Activated CD4-positive, CD25-positive, alpha-beta regulatory T cell treated with anti-CD3 and anti-CD28 coated beads, Interleukin-2, amount 50 U/mL, for 24 hours (primary cell): ENCODE data around the gene PROKR2.
A peak's percentile ranks its signal among the peaks of the same experiment; 100 is the strongest.

ENCODE experiments used
- ATAC-seq, 2 donors: fragments of 150-1000 bp; cut with Tn5 transposase; one replicate each; pipeline ENCODE4 v1.10.0; 2021; ENCODE audit warnings: mild to moderate bottlenecking in 1 of 2, moderate library complexity in 1 of 2

The PROKR2 gene

DNA sequence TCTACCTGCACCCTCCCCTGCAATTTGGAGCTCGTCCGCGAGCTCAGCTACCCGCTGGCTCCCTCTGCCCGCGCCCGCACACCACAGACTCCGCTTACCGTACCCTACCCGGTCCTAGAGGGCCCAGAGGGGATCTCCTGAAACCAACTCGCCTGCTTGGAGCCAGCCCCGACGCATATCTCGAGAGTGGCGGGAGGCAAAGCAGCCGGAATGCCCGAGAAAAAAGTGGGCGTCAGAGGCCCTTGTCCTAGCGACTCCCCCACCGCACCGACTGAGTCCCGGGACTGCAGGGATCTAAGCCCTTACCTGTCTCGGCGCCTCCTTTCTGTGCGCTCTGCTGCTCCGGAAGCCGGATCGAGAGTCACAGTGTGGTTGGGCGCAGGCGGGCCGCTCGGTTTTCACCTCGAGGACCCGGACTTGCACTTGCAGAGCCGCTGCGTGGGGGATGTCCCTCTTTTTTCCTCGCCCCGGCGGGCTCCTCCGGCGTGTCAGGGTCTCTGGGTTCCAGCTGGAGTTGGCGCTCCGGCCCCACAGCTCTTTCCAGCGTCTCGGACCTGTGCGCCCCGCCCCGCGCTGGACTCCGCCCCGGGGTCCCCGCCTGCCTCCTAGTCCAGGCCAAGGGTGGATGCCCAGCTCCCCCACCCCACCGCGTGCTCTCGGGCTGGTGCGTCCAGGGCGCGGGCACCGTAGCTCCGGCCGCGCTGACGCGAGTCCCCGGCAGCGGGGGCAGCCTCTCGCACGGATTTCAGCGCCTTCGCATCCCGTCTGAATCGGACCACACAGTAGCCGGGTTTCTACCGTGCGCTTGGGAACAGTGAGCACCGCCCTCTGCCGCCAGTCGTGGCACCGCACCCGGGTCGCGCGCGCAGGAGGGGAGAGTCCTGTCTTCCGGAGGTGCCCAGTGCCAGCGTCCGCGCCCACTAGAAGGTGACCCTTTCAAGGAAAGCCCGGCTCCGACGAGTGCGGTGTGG, at the start of gene PROKR2:
TSS of gene PROKR2 (minus strand) at position 767 of the 971 bp plus-strand sequence. CDS start 2,585 bp downstream, outside the sequence.
- no peak for ATAC-seq

DNA sequence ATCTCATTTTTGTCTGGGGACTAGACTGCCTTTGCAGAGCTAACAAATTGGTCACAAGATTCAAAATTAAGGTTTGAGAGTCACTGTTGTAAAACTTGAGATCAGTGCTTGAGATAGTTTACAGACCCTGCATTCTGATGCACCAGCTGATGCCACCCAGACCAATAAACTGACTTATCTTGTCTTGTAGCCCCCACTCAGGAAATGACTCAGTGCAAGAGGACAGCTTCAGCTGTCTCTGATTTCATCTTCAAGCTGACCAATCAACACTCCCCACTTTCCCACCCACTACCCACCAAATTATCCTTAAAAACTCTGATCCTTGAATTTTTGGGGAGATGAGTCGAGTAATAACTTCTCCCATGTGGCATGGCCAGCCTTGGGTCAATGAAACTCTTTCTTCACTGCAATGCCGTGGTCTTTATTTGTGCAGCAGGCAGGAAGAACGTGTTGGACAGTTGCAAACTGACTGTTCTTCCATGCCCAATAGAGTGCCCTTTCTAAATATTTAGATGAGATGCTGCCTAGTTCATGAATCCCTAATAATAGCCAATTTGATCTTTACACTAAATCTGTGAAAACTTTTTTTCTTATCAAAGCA, 48.3 kb upstream of the PROKR2 start:
- ATAC-seq, result no peak

DNA sequence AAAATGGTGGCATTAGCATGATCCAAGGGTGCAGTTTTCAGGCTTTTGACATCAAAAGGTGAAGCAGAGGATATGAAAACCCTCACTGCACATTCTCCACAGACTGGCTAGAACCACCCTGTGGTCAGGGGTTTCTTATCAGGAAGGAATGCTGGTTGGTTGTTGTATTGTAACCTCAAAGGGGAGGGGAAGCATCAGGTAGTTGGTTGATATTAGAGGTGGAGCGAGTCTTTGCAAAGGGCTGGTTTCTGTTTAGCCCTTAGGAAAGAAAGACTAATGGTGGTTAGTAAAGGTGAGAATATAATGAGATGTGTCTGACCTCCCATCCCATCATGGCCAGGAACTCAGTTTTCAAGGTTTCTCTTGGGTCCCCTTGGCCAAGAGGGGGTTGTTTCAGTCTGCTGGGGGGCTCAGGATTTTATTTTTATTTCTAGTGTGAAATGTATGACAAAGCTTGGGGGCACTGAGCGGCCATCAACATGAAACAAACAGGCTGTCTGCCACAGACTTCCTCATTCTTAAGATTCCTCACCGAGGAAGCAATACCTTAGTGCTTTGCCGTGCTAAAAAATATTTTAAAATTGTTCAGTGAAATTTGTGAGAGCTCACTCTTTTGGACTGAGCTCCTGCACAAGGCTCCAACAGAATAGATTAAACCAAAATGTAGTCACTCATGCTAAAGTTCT, 47.5 kb upstream of the PROKR2 start:
- ATAC-seq, result no peak

DNA sequence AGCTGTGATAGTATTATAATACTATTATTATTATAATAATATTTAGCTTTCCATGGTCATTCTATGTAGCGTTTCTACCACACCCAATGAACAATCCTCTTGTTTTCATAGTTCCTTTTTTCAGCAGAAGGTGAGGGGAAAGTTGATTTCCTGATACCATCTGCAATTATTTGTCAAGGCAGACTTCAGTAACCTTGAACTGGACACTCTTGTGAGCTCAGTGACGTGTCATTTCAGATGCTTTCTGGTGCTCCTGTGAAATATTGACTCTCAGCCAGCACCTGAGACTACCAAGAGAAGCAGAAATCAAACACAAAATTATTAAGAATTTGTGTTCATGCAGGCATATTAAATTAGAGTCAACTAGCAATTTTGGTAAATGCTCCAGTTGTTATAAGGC, 46.0 kb upstream of the PROKR2 start:
- ATAC-seq, result no peak

DNA sequence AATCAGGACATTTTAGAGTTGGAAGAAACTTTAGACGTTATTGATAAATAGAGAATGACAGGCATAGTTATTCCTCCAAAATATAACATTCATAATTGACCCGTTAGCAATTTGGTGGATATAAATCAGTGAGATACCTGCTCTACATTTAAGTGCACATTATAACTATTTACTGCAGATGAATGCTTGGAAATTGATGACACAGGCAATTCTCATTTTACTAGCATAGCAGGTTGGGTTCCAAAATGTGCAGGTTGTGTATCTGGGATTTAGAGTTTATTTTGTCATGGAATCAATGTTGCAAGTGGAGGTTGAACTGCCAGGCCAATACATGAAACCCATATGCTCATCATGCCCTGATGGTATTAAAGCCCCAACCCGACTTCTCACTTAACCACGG, 44.4 kb upstream of the PROKR2 start:
- ATAC-seq, result no peak

DNA sequence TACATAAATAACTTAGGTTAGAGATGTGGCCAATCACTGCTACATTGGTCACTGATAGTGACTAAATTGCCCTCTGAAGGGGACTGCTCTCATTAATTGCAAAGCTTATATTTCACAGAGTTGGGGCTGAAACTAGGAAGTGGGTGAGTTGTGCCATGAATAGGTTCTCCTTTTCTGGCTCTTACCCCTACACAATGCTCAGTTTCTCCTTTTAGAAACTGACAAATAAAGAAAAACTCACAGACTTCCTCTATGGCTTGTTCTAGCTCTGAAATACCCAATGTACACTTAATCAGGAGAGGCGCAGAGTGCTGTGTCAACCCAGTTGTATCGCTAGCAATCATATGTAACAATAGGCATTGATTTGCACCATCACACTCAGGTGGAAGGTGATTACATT, 41.2 kb upstream of the PROKR2 start:
- ATAC-seq, result no peak

DNA sequence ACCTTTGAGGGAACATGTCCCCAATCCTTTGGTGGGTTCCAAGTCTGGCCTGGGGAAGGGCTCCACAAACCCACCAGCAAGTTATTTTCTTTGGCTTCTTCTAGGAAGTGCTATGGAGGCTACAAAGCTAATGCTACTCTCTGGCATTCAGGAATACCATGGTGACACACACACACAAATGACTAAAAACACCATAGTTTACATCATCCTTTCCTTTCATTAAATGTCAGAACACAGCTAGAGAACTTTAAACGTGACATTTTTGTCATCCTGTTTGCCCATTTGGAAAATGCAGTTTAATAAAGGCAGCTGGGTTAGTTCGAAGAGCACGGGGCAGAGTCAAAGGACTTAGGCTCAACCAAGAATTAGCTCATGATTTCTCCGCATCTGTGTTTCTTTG, 40.2 kb upstream of the PROKR2 start:
- no peak for ATAC-seq

DNA sequence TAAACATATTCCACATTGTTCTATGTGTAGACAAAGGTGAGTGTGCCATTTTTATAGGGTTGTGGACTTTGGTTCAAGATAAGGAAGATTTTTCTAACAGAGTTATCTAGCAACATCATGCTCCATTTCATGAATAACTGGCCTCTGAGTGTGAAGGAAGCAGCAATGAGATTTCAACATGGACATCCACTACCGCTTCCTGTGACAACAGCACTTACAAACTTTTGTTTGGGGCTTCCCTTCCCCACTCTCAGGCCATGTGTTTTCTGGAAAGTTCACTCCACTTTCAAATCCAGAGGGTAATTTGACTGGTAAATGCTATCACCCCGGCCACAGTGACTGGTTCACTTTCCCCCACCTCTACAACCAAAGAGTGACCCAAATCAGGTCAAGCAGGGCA, 38.1 kb upstream of the PROKR2 start:
- no peak for ATAC-seq

DNA sequence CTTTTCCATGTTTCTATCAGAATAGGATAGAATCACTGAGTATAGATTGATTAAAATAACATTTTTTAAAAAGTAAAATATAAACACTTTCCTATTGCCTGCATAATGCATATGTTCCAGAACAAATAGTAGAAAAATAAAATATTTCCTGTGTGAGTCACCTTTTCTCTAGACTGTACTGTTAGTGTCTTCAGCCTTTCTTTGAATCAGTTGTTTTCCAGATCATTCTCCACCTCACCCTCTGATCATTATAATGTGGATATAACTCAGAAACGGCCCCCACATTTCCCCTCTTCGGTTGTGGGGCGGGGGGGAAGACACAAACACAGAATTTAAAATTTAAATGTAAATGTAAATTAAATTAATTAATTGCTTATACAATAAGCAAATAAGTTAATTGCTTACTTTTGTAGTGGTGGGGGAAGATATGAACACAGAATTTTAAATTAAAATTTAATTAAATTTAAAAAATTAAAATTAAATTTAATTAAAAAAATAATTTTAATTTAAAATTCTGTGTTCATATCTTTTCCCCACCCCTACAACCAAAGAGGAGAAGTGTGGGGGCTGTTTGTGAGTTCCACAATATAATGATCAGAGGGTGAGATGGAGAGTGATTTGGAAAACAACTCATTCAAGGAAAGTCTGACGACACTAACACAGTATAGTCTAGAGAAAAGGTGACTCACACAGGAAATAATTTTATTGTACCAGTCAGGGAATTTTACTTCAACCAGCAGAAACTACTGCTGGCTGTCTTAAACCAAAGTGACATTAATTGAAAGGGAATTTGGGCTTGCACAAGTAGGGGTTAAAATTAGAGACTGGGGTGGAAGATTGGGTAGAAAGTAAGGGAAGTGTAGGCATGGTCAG, 37.1 kb upstream of the PROKR2 start:
- ATAC-seq, result peak in 1 of 2 donors; percentile 5

DNA sequence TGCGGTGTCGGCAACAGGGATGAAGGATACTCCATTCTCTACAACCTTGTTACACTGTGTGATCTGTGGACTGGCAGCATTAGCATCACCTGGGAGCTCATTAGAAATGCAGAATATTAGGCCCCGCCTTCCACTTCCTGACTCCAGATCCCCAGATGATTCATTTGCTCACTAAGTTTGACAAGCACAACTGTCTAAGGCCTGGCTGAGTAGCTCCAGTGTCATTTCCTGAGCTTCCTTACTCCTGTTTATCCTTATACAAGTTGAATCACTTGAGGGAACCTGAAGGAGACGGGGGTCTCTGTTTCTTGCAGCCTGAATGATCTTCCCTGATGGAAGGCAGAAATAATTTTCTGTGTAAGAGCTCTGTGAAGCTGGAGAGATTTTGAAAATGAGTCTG, 32.7 kb upstream of the PROKR2 start:
- ATAC-seq, result no peak

DNA sequence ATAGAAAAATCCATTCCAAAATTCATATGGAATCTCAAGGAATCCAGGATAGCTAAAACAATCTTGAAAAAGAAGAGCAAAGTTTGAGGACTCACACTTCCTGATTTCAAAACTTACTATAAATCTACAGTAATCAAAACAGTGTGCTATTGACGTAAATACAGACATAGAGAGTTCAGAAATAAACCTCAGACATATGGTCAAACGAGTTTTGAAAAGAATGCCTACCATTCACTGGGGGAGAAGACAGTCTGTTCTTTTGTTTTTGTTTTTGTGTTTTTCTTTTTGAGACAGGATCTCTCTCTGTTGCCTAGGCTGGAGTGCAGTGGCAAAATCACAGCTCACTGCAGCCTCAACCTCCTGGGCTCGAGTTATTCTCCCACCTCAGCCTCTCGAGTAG, 25.3 kb upstream of the PROKR2 start:
- ATAC-seq, result no peak

DNA sequence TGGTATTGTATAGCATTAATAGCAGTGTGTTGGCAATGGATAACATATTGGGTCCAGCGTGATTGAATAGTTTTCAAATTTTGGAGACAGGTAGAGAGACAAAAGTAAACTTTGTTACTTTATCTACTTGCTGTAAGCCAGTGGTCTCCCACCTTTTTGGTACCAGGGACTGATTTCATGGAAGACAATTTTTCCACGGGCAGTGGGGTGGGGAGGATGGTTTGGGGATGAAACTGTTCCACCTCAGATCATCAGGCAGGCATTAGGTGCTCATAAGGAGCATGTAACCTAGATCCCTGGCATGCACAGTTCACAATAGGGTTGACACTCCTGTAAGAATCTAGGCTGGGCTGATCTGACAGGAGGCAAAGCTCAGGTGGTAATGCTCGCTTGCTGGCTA, 14.6 kb upstream of the PROKR2 start:
- no peak for ATAC-seq

DNA sequence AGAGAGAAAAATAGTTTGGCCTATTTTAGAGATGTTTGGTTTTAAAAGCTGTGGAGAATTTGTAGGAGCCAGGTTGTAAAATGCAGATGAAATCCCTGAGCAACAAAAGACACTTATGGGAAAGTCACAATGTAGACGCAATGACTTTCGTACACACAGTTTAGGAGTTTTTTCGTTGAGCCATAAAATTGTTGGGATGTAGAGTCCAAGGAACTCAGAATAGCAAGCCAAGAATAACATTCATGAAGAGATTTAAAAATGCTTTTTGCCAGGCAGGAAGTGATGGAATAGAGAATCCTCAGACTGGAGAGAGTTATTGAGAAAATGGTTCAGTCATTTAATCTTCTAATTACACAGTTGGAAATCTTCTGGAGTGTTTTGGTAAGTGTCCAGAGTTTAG, 11.5 kb upstream of the PROKR2 start:
- no peak for ATAC-seq

DNA sequence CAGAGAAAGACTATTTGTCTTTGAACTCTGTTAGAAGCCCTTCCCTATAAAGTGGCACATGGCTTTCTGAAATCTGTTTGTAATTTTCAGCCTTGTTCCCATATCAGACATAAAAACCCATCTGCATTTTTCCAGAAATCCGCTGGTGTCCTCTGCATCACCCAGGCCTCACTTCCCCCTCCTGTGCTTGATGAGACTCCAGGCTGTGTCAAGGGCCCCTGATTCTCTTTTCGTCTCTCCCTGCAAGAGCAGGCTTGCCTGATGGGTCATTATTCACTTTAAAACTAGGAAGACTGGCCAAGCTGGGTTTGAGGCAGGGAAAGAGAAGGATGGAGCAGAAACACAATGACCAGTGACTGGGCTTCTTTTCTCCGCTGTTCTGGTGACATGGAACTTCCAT, 10.6 kb upstream of the PROKR2 start:
- no peak for ATAC-seq

DNA sequence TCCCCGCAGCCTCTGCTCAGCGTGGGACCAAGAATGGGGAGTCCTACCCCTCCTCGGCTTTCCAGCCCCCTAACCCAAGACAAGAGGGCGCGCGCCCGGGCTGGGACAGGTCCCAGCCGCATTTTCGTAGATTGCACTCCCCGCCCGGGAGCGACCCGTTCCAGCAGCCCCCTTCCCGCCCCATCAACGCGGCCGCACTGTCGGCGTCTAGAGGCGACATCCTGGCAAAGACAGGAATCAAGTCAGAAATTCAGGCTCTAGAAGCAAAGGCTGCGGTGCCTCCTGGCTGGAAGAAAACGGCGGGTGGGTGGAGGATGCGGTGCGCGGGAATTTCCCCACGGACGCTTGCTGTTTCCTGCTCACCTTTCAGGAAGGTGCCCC, 957 bp downstream of the PROKR2 start:
- ATAC-seq, result no peak

DNA sequence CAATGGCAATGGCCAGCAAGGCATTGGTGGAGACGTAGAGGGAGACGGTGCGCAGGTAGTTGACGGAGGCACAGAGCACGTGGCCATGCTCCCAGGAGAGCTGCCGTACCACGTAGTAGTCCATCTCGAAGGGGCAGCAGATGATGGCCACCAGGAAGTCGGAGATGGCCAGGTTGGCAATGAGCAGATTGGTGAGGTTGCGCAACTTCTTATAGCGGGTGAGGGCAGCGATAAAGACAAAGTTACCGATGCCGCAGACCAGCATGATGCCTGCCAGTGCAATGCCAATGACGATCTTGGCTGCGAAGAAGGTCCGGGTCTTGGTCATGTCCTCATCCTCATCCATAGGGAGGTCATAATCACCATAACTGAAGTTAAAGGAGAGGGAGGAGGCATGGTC, 2.8 kb downstream of the PROKR2 start:
- no peak for ATAC-seq

DNA sequence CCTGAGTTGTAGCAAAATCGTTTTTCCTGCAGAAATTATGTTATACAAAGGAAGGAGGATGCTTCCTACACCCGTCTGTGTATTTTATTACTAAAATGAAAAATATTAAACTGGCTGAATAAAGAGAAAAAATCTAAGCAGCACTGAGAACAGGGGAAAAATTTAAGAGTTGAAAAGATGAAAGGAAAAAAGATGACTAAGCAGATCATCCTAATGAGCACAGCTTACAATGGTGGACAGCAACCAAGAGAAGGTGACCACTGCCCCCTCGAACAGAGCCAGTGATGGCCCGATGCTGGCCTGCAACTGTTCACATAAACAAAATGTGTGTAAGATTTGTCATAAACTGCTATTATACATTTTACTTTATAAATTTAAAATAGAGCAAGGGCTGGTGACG, 4.2 kb downstream of the PROKR2 start:
- no peak for ATAC-seq

DNA sequence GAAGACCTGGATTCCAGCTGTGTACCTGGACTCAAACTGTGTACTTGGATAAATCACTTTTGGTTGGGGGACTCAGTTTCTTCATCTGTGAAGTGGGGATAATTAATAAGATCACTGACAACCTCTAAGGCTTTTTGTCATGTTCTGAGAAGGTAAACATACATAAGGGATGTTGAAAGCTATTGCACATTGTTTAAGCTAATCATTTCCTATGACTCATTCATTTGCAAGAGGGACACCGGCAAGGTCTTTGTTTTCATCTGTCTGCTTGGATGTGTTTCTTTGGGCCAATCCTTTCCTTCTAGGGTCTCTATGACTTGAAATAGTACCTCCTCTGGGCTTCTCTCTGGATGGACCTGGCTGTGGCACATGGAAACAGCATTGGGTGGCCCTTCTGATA, 6.8 kb downstream of the PROKR2 start:
- no peak for ATAC-seq

DNA sequence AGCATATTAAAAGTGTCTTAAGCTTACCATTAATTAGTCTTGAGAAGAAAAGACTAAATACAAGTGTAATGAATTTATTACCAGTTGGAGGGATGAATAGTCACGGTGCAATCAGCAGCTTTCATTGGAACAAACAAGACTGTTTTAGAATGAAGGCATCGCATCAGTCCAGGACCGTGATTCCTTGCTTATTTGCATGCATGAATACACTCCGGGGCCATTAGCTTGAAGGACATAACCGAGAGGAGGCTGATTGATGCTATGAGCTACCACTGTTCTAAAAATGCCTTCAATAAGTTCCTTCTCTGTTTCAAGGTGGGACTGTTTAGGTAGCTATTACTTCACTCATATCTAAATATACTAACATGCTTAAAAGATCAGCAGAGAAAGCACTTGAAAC, 17.9 kb downstream of the PROKR2 start:
- no peak for ATAC-seq

DNA sequence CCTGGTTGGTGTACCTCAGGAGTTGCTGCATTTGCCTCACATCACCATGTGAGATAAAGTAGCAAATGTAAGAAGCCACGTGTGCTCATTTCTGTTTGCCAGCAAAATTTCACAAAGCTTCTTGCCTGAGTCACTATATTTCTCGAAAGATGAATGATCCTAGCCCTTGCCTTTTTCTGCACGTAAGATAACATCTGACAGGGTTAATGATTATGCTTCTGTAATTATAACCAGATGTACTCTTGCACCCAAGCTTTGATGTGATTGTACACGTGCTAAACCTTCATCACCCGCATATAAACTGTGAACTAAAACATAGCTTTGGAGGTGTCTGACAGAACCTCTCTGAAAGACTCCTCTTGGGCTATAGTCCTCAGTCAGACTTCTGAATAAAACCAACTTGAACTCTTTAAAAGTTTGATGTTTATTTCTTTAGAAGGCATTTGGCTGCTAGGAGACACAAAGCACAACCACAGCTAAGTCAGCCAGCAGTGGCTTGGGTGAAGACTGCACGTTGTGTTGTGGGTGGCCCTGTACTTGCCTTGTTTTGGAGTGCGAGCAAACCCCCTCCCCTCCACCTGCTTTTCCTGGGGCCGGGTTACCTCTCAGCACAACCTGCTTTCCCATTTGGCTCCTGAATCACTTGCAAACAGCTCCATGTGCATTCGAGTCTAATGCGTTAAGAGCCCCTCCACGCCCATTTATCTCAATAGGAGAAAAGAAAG, 19.3 kb downstream of the PROKR2 start:
- ATAC-seq, result no peak

DNA sequence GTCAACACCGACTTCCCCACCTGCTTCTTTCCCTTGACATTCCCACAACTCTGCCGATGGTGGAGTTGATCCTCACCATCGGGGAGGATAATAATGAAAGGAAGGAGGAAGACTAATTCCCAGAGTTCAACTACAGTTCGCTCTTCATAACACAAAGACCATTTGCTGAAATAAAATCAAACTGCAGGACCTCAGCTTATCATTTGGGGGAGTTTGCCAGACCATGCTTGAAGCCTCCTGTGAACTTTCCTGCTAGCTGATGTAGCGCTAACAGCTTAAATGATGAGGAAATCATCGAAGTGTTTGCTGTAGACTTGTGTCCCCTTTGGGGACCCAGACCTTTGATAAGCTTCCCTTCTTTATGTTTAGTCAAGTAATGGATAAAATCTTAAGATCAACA, 26.2 kb downstream of the PROKR2 start:
- ATAC-seq, result no peak

DNA sequence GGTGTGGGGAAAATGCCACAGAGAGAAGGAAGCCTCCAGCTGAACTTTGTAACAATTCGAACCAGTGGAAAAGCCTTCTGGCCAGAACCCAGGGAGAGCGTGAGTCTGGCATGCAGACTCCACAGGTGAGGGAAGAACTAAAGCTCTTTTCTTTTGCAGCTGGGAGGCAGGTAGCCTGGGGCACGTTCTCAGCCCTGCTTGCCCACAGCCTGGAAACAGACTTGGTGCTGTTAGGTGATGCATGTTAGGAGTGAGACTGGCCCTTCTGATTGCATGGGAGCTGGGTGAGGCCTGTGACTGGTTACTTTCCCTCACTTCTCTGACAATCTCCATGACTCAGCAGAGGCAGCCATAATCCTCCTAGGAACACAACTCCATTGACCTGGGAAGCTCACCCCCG, 34.2 kb downstream of the PROKR2 start:
- ATAC-seq, result no peak
